GM19452 (cell line): ENCODE measurements around the gene COL5A2.

ENCODE experiments used
- ATAC-seq: cut with Tn5 transposase; IDR thresholded peaks from one replicate; pipeline ENCODE4 v1.9.1; 2021; ENCODE audit not compliant: unreplicated experiment

COL5A2 gene

DNA sequence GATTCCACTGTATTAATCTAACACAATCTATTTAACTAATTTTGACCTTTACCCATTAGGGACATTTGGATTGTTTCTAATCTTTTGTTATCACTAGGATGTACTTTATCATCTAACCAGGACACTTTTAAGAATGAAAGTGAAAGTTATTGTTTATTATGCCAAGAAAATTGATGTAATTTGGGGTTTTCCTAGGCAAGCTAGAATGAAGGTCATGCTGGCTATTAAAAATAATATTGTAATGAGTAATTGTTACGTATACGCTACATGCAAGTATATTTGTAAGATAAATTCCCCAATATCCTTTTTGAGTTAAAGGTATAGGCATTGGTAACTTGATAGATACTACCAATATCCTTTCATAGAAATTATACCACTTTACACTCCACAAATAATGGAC, 74.6 kb downstream of the COL5A2 start:
- no peak for ATAC-seq

DNA sequence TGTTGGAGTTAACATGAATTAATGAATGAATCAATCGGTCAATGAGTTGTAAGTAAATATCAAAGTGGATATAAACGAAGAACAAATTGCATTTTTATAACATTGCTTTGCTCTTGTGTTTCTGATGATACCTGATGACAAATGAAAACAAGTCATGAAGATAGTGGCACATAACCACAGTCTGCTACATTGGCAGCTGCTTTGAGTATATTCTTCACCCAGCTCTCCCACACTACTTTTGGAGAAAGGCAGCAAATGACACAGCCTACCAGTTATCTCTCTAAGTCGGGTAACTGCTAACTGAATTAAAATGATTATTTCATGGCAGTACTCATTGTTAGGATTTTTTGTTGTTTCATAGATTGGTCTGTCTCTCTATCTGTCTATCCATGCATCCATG, 76.8 kb downstream of the COL5A2 start:
- ATAC-seq = no peak

DNA sequence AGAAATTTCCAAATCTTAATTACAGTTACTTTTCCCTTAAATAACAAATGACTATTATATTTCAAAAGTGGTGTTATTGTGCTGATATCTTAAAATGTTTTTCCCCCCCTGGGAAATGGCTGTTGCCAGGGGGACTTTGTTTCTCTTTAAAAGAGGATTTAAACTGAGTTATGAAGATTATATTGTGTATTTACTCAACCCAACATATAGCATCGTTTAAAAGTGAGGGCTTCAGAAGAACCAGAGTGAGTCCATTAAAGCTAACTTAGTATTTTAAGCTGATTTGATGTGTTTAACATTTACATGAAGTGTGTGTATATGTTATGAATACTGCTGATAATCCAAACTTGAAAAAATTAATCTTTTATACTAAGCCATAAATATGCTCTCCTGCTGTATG, 81.6 kb downstream of the COL5A2 start:
- ATAC-seq = no peak

DNA sequence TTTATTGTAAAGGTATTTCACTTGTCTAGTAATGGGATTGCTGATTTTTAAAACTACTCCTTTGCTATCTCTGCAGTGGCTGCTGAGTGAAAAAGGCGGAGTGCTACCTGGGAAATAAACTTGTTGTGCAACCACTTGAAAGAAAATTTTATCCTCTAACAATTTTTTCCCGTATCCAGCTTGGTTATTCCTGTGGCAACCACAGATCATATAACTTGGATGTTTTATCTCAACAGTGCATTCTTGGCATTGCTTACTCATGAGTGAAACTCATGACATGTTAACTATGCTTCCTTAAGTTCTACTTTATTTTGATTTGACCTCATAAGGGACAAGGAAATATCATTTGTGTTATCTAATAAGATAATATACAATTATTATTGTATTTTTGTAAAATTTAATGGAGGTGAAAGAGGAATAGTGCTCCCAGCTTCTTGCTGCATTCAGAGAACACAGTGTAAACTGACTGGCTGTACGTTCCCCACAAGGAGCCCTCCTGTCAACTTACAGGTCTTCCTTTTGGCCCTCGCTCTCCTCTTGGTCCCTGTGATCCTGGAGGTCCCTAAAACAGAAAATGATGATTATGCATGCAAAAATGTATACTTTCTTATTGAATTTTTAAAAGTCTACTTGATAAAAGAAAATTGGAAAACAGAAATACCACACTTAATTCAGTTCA, 82.7 kb downstream of the COL5A2 start:
- no peak for ATAC-seq

DNA sequence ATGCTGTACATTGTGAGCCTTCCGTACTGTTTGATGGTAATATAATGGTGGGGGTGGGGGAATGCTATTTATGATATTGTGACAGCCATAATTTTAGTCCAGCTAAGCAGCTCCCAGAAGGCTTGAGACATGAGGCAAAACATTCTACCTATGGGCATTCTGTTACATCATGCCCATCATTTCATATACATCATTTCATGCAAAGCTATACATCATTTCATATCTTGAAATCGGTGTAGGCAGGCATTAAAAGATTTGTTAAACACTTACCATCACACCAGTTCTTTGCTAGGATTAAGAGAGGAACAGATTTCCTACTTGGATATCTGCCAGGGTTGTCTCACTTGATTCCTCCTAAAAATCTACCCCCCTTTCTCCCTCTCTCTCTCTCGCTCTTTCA, 84.5 kb downstream of the COL5A2 start:
- no peak for ATAC-seq

DNA sequence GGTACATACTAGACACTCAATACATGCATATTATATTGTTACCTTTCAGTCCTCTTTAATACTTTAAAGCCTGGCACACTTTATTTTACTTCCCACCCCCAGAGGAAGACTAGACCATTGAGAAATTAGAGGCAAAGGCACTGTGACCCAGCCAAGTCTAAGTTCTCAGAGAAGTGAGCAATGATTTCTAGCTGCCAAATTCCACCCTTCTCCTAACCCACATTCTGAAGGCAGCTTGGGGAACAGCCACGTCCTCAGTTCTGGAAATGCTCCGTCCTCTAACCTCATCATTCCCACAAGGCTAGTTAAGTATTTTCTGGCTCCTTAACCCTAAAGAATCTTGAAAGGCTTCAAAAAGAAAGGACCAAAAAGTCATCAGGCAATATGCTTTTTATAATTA, 86.6 kb downstream of the COL5A2 start:
- no peak for ATAC-seq

DNA sequence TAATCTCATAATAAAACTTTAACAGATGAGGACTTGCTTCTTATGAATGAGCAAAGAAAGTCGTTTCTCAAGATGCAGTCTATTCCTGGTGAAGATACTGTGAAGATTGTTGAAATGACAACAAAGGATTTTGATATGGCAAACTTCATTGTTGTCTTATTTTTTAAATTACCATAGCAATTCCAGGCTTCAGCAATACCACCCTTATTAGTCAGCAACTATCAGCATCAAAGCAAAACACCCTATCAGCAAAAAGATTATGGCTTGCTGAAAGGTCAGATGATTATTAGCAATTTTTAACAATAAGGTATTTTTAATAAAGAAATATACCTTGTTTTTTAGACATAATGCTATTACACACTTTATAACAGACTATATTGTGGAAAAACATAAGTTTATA, 88.3 kb downstream of the COL5A2 start:
- no peak for ATAC-seq

DNA sequence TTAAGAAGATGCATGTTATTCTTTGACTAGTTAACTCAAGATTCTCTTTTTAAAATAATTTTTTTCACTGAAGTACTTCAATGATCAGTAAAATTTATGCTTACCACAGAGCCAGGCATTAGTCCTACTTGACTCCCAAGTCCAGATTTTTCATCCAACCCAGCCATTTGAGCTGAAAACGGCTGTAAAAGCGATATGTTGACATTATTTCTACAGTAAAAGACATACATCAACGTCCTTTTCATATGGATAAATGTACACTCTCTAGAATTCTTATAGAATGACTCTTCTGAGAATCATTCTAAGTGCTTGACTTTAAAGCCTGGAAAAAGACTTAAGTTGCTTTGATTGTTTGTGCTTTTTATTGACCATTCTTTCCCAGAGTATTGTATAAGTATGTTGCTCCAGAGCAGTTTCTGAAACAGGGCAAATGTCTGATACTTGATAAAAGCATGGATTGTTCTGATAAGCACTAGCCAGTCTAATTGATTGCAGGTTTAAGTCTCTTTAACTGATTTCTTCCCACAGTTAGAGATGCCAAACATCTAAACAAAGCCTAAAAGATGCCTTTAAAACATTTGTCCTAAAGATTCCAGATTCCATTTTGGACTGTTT, 90.9 kb downstream of the COL5A2 start:
- no peak for ATAC-seq

DNA sequence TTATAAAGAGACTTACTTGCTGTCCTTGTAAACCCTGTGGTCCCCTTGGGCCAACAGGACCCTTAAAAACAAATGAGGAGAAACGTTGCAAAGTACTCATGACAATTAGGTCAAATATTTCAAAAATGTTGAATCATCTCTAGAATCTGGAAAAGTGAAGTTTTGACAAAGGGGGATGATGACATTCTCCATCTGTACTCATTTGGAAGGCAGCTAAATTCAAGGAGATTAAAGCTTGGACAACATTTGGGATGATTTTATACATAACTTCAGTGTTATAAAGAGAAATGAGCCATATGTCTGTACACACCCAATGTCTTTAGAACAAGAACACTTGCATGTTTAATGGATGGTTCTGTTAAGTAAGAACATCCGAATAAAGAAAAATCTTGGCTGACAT, 92.9 kb downstream of the COL5A2 start:
- no peak for ATAC-seq

DNA sequence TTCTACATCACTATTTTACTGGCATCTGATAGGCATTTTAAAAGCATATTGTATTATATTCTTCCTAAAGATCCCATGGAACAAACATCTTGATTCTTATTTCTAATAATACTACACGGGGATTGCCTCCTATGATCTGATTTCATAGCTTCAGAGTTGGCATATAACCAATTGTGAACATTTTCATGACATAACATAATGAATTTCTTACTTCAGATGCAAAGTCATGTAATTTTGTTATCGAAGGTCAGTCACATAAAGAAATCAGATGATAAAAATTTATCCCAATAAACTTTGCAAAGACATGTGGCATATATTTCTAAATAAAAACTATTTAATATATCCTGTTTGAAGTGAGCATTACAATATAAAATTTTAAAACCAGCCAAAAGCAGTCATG, 93.3 kb downstream of the COL5A2 start:
- ATAC-seq = no peak

DNA sequence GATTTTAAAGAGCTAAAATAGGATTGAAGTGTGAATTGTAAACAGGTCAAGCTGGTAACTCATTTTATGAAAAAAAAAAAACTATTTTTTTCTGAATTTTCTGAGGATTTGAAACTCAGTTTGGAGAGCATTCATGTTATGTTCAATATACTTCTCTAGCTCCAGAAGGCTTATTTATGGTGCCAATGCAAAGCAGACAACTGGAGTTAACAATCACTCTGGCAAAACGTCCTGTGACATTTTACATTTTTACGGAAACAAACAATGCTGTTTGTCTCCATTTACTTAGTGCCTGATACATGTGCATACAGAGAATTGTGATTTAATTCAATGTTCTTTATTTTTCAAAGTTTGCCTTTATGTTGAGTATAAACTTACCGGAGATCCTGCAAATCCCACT, 96.0 kb downstream of the COL5A2 start:
- no peak for ATAC-seq

DNA sequence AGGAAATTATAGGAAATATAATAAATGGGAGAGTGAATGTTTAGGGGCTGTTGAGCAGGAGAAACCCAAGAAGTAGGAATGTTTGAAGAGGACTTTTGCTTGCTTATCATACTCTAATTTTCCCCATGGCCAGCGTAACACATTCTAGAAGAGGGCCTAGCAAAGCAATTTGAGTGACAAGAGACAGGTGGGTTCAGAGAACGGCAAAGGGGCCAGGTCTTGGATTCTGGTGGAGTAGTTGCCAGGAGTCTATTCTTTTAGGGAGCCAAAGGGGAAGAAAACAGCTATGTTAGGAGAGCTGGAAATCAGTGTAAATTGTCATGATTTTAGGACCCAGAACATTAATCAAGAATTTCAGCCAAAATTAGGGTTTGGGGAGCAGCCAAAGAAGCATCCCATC, 96.5 kb downstream of the COL5A2 start:
- ATAC-seq = no peak

DNA sequence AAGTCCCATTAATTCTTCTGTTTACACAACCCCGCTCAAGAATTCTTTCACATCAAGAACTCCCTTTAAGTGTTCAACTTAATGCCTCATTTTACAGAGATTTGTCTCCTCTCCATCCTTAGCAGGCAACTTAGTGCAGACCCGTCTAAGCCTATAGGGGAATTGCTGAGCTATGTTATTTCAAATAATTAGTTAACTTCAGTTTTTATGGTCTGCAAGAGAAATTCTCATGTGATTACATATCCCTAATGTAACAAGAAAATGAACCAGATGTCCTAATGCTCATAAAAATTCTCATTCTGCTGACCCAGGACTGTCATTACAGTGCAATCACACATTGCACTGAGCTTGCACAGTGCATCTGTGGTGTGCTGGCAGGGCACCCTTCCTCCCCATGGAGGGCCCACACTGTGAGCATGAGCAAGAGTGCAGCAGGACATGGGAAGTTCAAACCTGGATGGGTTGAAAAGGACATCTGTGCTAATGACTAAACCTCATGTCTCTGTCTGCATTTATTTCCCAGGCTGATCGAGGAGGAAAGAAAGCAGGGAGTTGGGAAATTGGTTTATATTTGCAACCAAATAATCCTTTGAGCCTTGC, 97.1 kb downstream of the COL5A2 start:
- no peak for ATAC-seq

DNA sequence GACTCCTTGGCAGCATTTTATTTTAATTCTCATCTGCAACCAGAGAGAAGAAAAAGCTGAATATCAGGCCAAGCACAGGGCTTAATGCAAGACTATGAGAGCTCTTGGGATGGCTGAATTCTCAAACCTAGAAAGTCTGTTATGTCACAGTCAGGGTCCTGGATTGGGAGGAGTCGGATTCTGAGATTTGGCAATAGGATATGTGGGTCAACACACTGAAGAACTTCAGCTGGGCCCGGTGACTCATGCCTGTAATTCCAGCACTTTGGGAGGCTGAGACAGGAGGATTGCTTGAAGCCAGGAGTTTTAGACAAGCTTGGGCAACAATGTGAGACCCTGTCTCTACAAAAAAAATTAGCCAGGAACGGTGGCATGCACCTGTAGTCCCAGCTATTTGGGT, 103.0 kb downstream of the COL5A2 start:
- no peak for ATAC-seq

DNA sequence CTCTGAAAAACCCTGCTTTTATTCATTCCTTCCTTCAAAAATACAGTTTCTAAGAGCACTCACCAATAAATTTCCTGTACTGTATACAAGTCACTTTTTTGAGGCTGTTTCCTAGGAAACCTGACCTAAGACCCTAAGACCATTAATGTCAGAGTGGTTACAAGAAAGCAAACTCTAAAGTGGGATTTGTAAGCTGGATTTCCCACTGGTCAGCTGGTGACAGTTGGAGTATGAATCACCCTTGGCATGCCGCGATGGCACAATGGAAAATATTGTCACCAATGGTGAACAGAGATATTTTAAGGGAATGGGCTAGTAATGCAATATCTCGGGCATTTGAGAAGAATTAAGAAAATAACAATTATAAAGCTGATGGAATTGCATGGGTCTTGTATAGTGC, 103.4 kb downstream of the COL5A2 start:
- ATAC-seq = no peak

DNA sequence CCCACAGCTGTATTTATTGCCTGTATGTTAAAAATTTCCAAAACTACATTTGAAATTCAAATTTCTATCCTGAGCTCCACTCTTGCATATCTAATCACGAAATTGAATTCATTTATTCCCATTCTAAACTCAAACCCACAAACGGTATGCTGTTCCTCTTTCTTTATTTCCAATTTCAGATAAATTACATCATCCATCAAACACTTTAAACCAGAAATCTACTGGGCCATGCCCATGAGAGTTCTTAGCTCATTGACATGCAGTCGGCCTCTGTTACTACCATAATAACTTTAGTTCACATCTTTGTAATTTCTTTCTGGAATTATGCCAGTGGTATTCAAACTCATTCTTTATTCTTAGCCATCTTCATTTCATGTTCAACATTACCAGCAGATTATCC, 105.1 kb downstream of the COL5A2 start:
- no peak for ATAC-seq

DNA sequence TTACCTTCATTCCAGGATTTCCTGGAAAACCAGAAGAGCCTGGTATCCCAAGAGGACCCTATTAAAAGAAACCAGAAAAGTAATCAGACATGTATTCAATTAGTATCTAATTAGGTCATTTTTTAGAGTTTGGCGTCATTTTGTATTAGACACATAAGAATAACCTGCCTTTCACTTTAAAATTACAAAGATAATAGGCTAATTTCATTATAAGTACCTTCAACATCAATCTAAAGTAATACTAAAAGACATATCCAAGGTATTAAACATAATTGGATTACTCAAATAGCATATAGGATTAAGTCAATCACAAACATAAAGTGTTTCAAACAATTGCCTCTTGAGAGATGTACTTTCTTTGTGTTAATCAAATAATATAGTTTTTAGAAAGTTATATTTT, 107.5 kb downstream of the COL5A2 start:
- no peak for ATAC-seq

DNA sequence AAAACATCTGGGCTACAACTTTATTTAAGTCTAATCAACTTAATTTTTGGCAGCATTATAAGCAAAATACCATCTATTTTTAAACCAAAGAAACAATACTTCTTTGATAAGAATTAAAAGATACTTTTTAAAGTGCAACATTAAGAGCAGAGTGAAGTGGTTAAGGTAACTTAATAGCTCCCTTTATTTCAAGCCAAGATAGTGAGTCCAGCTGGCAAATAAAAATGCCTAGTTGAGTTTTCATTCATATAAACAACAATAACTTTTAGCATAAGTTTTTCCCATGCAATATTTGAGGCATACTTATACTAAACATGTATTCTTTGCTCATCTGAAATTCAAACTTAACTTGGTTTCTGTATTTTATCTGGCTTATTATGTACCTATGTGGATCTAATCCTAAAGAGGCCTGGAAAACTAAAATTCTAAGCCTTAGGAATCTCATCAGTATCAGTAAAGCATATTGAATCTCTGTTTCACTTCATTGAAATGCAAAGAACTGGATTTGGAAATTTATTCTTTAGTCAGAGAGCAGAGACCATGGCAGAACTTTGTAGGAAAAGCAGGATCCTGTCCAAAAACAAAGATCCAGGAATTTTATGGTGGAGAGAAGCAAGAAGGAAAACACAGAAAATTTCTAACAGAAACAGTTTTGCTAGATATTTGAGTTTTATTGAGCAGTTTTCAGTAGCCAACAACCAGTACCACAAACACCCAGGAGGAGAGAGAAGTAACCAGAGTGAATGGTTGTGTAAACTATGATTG, 109.5 kb downstream of the COL5A2 start:
- ATAC-seq = no peak

DNA sequence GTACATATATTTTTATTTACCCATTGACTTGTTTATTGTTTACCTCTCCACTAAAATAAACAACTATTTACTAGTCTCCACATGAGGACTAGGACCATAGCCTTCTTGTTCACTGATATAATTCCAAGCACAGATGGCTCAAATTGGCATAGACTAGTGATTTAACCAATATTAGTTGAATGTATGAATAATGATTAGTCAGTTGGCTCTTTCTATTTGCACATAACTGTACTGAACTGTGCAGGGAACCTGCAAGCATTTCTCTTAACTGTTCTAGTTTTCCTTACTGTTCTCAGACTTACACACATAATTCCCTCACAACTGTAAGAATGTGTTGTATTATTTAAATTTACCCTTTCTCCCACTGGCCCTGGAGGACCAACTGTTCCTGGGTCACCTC, 113.5 kb downstream of the COL5A2 start:
- no peak for ATAC-seq

DNA sequence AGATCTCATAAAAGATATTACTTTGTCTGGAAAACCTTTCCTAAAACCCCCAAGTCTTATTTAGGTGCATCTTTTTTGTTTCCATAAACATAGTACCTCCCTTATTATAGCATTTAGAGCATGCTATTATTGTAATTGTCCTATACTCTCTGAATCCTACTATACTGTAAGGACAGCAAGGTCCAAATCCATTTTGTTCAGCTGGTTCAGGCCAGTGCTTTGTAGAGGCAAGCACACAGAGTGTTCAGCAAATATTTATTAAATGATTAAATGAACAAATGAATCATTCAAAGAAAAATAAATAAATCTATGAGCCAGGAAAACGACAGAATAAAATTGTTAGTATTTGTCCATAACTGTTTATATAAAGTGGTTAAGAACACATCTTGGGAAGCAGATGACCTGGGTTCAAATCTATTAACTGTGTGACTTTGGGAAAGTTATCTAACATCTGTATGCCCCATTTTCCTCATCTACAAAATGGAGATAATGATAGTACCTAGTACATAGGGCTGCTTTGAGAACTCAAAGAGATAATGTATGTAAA, 119.4 kb downstream of the COL5A2 start:
- no peak for ATAC-seq

DNA sequence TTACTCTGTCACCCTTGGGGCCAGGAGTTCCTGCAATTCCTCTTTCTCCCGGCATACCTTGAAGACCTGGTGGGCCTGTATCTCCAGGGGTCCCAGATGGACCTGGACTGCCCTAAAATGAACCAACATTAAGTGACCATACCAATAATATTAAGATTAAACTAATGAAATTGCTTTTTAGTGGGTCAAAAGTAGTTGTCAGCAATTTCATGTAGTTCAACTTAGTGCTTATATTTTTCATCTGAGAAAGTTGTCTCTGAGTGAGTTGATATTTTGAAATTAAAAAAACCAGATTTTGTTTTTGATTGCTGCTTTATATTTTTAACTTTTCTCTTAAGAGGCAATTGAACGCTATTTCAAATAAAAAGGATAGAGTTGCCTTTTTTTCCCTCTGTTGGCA, 122.2 kb downstream of the COL5A2 start:
- no peak for ATAC-seq
